GM12891 (cell line): ENCODE data around the gene ARHGEF16.
A peak's percentile ranks its signal among the peaks of the same experiment; 100 is the strongest.

Source experiments
- DNase-seq: peaks from one replicate; pipeline ENCODE4 v3.0.0; 2011; ENCODE audit warnings: low spot score; ENCODE audit not compliant: insufficient read length
- FAIRE-seq: peaks from 2 replicates; lab custom pipeline; 2011; peaks lifted over from hg19 to GRCh38; lab: Jason Lieb, UNC
- PAX5 ChIP-seq: IDR thresholded peaks from 2 replicates; pipeline ENCODE4 v1.6.1; 2011; ENCODE audit warnings: low read length, moderate library complexity, mild to moderate bottlenecking; ENCODE audit not compliant: insufficient read depth, severe bottlenecking
- POLR2A ChIP-seq: IDR thresholded peaks from 2 replicates; pipeline ENCODE4 v1.6.1; 2011; ENCODE audit warnings: low read depth, low read length, control low read depth
- POLR2AphosphoS5 ChIP-seq: IDR thresholded peaks from 2 replicates; pipeline ENCODE4 v1.6.1; 2011; ENCODE audit warnings: low read depth, low read length, control low read depth
- POU2F2 ChIP-seq: IDR thresholded peaks from 2 replicates; pipeline ENCODE4 v1.6.1; 2011; ENCODE audit warnings: low read depth, mild to moderate bottlenecking, control low read depth, low read length, moderate library complexity
- SPI1 ChIP-seq: IDR thresholded peaks from 2 replicates; pipeline ENCODE4 v1.6.1; 2011; ENCODE audit warnings: low read depth, low read length, control low read depth
- TAF1 ChIP-seq: IDR thresholded peaks from 2 replicates; pipeline ENCODE4 v1.6.1; 2011; ENCODE audit warnings: low read depth, low read length, control low read depth

ARHGEF16 gene

GRCh38 chr1:3472088-3472850 lies 17.8 kb downstream of the ARHGEF16 start:
- TF ChIP-seq SPI1 (no peak), POU2F2 (no peak), POLR2AphosphoS5 (no peak), TAF1 (no peak), POLR2A (no peak), PAX5 (no peak)
- DNase-seq, result no peak
- no peak for FAIRE-seq

GRCh38 chr1:3472906-3473305 lies 18.4 kb downstream of the ARHGEF16 start:
- no peak for TF ChIP-seq SPI1
- TF ChIP-seq PAX5, result no peak
- no peak for TF ChIP-seq POU2F2
- no peak for TF ChIP-seq TAF1
- no peak for TF ChIP-seq POLR2A
- no peak for TF ChIP-seq POLR2AphosphoS5
- no peak for DNase-seq
- FAIRE-seq, result no peak

GRCh38 chr1:3473381-3473844 lies 18.9 kb downstream of the ARHGEF16 start:
- no peak for TF ChIP-seq POLR2AphosphoS5
- TF ChIP-seq POU2F2, result no peak
- TF ChIP-seq SPI1, result no peak
- no peak for TF ChIP-seq TAF1
- TF ChIP-seq PAX5, result no peak
- no peak for TF ChIP-seq POLR2A
- DNase-seq (no peak), FAIRE-seq (no peak)

- DNase-seq, result no peak
- peak; percentile 28 for FAIRE-seq
- TF ChIP-seq POLR2A, result no peak
- TF ChIP-seq SPI1, result no peak
- no peak for TF ChIP-seq POLR2AphosphoS5
- TF ChIP-seq POU2F2, result no peak
- no peak for TF ChIP-seq TAF1
- TF ChIP-seq PAX5, result no peak
Observed at GRCh38 chr1:3474016-3474415, 19.6 kb downstream of the ARHGEF16 start.

GRCh38 chr1:3474421-3474820 lies 20.0 kb downstream of the ARHGEF16 start:
- TF ChIP-seq POLR2AphosphoS5, result no peak
- TF ChIP-seq POU2F2, result no peak
- TF ChIP-seq PAX5, result no peak
- no peak for TF ChIP-seq TAF1
- TF ChIP-seq SPI1, result no peak
- TF ChIP-seq POLR2A, result no peak
- DNase-seq (no peak), FAIRE-seq (no peak)

- no peak for FAIRE-seq
- no peak for DNase-seq
- TF ChIP-seq POU2F2 (no peak), POLR2A (no peak), SPI1 (no peak), TAF1 (no peak), POLR2AphosphoS5 (no peak), PAX5 (no peak)
Observed at GRCh38 chr1:3475839-3476573, 21.5 kb downstream of the ARHGEF16 start.

GRCh38 chr1:3476666-3477065 lies 22.2 kb downstream of the ARHGEF16 start:
- no peak for DNase-seq
- no peak for TF ChIP-seq TAF1
- TF ChIP-seq POLR2AphosphoS5, result no peak
- no peak for TF ChIP-seq PAX5
- TF ChIP-seq POLR2A, result no peak
- no peak for TF ChIP-seq SPI1
- TF ChIP-seq POU2F2, result no peak
- FAIRE-seq, result no peak

GRCh38 chr1:3477241-3477995 lies 23.0 kb downstream of the ARHGEF16 start:
- FAIRE-seq, result no peak
- TF ChIP-seq TAF1, result no peak
- TF ChIP-seq SPI1, result no peak
- no peak for TF ChIP-seq POLR2A
- no peak for TF ChIP-seq POLR2AphosphoS5
- TF ChIP-seq PAX5, result no peak
- no peak for TF ChIP-seq POU2F2
- DNase-seq, result peak; percentile 64
